Subcutaneous preadipocyte (primary cell): ENCODE data around the gene RFFL. TPM values are rescaled to one million over a fixed set of nuclear protein-coding genes. Genes with fewer than 3 reads are reported as not detected.

Experiments used
- small RNA-seq: library from RNA; depleted of rRNA; stranded (forward); fragments of <200 nt; gene quantifications from one replicate; pipeline ENCODE3, GENCODE V24; 2012
- total RNA-seq: library from RNA; depleted of rRNA; stranded (reverse); fragments of >200 nt; gene quantifications from 2 replicates; pipeline ENCODE4 v1.2.3, GENCODE V29; 2012

The RFFL gene
- 21.3 and 26.8 TPM in 2 replicates for total RNA-seq

GRCh38 chr17:35063514-35064223 is at the start of gene RFFL:
Gene RFFL, minus strand, starts transcription at chr17:35063707. Its CDS starts 37,154 bp downstream, at chr17:35026553.

GRCh38 chr17:34980353-34980680 is 83.2 kb downstream of the RFFL start, which contains the start of gene LIG3:
Gene LIG3, plus strand, starts transcription at chr17:34980512. Its CDS starts 2,494 bp downstream, at chr17:34983006.

GRCh38 chr17:34961093-34961911 is 102.2 kb downstream of the RFFL start, which contains the start of the genes CCT6B and ZNF830:
Gene CCT6B, minus strand, starts transcription at chr17:34961460. Its CDS starts 67 bp downstream, at chr17:34961393.
Gene ZNF830, plus strand, starts transcription at chr17:34961540. Its CDS starts 27 bp downstream, at chr17:34961567.

Small RNA genes lying within 50 kb of the gene (small RNA-seq; reads per million reads assigned to genes)
- gene AC004223.1 = 0.57 reads per million, percentile 35 among the genes with 10 or more reads in this experiment
- gene RNU6-840P = not detected

Other genes with a start within 250 kb of the RFFL start
- gene CCT6B, start 102.2 kb downstream of the RFFL start, total RNA-seq = 0.37 and 0.78 TPM in 2 replicates
- gene ZNF830, start 102.2 kb downstream of the RFFL start, total RNA-seq = 9.4 and 9.6 TPM in 2 replicates
- gene LIG3, start 83.2 kb downstream of the RFFL start, total RNA-seq = 18.0 and 31.9 TPM in 2 replicates
- 6.2 and 11.9 TPM in 2 replicates for gene RAD51D, start 56.2 kb upstream of the RFFL start, total RNA-seq
- gene FNDC8, start 57.9 kb upstream of the RFFL start, total RNA-seq = not detected in 2 replicates
- gene NLE1, start 78.6 kb upstream of the RFFL start, total RNA-seq = 28.7 and 31.1 TPM in 2 replicates
- gene UNC45B, start 84.1 kb upstream of the RFFL start, total RNA-seq = not detected in 2 replicates
- gene SLC35G3, start 130.7 kb upstream of the RFFL start, total RNA-seq = not detected in 2 replicates
- gene SLFN5, start 179.4 kb upstream of the RFFL start, total RNA-seq = 47.4 and 55.3 TPM in 2 replicates